ENCODE results near the gene TSPAN13.

Gene TSPAN13

DNA sequence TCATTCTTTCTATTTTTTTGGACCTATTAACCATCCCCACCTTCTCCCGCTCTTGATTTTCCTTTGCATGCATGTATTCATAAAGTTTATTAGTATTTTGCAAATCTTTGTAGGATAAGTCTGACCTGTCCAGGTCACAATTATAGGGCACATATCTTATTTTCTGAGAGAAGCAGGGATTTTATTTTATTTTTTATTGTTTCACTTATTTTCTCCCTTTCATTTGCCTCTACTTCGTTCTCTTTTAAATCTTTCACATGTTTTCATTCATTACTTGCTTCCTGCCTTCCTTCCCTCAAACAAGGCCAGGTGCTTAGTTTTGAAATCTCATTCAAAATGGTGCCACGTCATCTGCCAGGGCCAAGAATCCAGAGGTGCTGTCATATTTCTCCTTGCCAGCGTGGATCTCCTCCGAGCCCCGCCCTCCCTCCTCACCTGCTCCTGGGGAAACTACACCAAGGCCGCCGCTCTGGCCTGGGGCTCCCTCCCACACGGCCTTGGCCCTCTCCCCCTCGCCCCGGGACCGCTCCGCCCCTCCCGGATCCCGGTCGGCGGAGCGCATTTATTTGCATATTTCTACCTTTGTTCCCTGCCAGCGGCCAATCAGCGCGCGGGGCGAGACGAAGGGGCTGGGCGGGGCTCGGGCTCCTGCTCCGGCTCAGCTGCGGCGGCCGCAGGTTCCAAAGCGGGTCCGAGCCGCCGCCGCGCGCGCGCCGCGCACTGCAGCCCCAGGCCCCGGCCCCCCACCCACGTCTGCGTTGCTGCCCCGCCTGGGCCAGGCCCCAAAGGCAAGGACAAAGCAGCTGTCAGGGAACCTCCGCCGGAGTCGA, at the start of gene TSPAN13:
Gene TSPAN13 (plus strand): TSS at position 654 of the 830 bp plus-strand sequence. CDS start 213 bp downstream, outside the sequence.
- DNase-seq: peak; percentile 54

DNA sequence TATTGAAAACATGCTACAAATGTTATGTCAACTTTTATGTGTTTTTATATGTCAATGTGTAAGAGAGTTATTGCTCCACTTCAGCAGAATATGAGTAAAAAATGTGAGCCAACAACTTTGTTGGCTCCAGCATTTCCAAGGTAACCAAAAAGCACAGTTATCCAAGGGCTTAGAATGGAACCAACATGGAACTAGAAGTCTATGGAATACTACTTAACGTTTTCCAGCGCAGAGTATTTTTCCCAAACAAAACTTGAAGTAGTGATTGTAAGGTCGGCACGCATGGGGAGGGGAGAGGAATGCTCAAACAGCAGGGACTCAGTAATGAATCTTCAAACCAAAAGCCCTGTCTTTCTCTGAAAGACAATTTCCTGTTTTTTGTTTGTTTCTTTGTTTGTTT, 45.0 kb upstream of the TSPAN13 start:
- DNase-seq: no peak

DNA sequence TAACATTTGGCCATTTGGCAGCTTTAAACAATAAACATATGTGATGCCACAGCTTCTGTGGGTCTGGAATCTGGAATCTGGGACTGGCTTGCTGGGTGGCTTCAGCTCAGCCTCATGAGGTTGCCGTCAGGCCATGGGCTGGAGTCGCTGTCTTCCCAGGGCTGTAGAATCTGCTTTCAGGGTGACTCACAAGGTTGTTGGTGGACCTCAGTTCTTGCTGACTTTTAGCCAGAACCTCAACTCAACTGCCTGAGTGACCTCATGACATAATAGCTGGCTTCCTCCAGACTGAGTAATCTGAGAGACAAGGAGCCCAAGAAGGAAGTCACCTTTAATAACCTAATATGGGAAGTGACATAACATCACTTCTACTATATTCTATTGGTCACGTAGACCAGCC, 44.6 kb upstream of the TSPAN13 start:
- no peak for DNase-seq

DNA sequence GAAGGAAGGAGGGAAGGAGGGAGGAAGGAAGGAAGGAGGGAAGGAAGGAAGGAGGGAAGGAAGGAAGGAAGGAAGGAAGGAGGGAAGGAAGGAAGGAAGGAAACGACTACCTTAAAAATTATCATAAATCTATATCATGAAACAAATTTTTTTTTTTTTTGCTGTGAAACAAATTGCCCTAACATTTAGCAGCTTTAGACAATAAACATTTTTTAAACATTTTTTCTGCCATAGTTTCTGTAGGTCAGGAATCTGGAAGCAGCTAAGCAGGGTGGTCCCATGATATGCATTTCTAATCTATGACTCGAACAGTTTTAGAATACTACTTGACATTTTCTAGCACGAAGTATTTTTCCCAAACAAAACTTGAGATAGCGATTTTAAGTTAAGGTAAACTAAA, 42.9 kb upstream of the TSPAN13 start:
- DNase-seq: no peak

DNA sequence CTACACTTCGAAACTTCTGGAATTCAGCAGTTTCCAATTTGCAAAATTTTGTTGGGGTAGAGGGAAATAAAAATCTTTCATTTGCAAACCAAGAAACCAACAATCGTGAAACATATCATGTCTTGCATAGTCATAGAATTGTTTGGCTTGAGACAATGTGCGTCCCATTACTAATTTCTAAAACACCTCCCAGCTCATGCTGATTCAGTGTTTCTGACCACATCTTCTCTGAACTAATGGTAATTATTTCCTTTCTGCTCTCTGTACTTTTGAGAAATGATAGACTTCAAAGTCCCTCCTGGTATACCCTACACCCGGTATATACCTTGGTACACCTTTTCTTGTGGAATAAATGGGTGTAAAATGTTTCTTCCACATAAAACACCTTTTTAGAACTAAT, 41.8 kb upstream of the TSPAN13 start:
- no peak for DNase-seq

DNA sequence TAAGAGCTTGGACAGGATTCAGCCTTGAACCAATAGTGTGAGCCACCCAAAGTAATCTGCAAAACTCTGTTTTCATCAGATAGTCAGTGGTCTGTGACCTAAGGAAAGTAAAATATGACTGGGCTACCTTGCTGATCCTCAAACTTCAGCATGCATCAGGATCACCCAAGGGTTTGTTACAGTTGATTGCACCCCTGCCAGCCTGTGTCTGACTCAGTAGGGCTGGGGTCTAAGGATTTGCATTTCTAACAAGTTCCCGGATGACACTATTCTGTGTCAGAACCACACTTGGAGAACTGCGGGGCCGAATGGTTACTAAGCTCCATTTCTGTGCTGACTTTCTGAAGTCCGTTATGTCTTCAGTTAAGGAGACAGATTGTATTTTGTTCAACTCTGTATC, 40.6 kb upstream of the TSPAN13 start:
- DNase-seq: no peak

DNA sequence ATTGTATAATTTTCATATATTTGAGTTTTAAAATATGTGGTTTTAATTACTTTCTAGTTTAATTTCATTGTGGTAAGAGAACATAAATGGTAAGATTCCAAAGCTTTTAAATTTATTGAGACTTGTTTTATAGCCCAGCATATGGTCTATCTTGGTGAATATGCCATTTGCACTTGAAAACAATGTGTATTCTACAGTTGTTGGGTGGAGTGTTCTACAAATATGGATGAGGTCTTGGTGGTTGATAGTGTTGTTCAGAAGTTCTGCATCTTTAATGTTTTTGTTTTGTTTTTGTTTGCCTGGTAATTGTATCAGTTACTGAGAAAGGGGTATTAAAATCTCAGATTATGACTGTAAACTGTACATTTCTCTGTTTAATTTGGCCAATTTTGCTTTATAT, 37.6 kb upstream of the TSPAN13 start:
- no peak for DNase-seq

DNA sequence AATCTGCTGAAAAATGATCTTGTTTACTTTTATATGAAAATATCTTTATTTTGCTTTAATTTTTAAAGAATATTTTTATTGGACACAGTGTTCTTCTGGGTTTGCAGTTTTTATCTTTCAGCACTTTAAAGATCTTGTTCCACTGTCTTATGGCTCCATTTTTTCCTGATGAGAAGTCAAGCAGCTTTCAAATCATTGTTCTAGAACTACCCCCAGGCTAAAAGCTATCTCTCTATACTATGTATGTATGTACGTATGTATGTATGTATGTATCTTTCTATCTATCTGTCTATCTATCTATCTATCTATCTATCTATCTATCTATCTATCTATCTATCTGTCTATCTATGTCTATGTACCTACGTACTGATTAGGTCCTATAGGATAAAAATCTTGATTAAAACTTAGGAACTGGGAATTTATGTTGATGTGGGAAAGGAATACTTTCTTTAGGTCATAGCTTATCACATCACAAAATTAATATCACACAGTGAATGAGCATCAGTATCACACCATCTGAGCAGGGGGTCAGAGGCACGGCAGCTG, 35.4 kb upstream of the TSPAN13 start:
- DNase-seq: no peak

DNA sequence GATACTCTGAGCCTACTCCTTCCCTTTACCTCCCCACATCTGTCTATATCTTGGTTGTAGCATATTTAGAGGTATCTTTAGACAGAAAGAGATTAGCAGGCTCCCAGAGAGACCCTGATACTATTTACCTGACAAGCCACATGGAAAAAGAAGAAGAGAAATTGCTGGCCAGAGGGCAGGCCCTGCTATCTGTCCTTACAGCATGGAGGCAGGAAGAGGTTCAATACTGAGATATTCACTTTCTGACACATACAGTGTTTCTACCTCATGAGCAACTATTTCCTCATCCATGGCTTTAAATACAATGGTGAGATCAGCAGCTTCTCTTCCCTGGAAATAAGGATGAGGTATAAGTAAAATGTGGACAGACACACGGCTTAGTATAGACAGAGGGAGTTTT, 33.9 kb upstream of the TSPAN13 start:
- no peak for DNase-seq

DNA sequence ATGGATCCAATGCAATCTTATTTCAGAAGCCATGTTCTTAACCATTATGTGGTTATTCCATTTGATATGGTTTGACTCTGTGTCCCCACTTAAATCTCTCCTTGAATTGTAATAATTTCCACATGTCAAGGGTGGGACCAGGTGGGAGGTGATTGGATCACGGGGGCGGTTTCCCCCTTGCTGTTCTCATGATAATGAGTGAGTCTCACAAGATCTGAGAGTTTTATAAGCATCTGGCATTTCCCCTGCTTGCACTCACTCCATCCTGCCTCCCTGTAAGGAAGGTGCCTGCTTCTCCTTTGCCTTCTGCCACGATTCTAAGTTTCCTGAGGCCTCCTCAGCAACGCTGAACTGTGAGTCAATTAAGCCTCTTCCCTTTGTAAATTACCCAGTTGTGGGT, 32.0 kb upstream of the TSPAN13 start:
- DNase-seq: no peak

DNA sequence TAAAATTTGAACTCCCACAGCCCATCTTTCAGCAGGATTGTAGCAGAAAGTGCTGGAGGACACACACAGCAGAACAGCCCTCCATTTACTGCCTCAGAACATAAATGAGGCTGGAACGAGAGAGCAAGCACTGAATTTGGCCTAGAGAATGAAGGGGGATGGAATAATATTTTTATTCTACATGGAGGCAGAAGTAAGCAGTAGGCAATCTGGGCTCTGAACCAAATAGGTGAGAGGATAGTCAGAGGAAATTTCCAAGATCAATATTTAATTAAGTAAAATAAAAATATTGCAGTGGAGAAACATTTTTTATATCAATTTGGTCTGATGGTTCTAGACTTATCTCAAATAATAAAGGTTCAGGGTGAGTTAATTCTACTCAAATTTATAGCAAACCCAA, 29.2 kb upstream of the TSPAN13 start:
- no peak for DNase-seq

DNA sequence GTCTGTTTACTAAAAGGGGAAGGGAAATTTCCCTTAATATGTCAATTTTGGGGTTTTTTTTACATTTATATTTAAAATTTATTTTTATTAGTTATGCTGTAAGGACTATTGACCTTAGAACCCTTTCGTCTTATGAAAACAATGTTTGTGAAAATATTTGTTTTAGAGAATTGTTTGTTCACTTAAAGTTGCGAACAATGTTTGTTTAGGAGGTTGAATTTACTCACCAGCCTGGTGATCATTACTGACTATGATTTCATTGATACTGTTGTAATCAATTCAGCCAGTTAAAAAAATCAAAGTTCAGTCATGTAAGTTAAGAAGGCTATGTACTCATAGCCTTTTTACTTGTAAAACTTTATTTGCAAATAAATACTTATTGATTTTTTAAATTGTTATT, 27.4 kb upstream of the TSPAN13 start:
- DNase-seq: no peak

DNA sequence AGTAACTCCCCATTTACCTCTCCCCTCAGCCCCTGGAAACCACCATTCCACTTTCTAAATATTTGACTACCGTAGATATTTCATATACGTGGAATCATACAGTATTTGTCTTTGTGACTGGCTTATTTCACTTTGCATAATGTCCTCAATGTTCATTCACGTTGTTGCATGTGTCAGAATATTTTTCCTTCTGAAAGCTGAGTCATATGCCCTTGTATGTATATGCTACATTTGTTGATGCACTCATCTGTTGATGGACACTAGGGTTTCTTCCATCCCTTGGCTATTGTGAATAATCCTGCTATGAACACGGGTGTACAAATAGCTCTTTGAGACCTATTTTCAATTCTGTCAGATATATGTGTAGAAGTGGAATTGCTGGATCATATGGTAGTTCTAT, 25.8 kb upstream of the TSPAN13 start:
- no peak for DNase-seq

DNA sequence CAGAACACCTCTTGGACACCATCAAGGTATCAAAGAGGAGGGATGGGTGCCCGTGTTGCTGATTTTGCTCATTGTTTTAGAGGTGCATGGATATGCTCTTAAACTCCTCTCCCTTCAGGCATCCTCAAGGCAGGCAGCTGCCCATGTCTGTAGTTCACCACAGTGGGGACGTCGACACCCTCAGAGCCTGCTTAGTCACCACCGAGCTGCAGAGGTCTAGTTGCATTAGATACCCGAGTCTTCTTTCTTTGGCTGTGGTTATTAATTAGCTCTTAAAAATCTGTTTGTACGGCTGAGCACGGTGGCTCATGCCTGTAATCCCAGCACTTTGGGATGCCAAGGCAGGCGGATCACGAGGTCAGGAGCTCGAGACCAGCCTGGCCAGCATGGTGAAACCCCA, 24.7 kb upstream of the TSPAN13 start:
- no peak for DNase-seq

DNA sequence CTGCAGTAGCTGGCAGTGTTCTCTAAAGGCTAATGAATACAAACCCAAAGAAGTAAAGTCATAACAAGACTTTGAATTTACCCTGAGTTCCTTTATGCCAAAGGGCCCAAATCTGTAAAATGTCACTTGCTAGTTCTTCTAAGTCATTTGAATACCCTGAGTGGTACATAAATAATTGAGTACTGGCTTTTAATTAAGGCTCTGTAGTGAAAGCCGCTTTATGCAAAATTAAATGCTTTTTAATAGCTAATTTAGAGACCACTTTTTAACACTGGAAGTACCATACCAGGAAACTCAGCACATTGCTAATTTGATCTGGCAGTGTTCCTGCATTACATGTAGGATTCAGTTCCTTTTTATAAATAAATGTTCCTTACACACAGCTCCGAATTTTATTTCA, 24.0 kb upstream of the TSPAN13 start:
- no peak for DNase-seq

DNA sequence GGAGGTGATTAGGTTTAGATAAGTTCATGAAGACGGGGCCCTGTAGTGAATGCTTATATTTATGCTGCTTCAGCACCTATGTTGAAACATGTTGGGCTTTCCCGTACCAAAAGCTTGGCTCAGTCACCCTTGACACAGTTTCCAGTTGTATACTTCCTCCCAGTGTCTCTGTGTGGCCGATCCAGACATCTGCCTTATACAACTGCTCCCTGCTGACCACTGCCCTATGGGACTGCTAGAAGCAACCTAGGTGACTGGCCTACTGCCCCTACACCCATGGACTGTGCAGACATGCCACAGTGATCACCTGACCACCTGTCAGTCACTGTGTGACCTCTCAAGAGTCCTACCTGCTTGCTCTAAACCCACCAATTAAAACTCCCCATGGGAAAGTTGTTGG, 22.6 kb upstream of the TSPAN13 start:
- no peak for DNase-seq

DNA sequence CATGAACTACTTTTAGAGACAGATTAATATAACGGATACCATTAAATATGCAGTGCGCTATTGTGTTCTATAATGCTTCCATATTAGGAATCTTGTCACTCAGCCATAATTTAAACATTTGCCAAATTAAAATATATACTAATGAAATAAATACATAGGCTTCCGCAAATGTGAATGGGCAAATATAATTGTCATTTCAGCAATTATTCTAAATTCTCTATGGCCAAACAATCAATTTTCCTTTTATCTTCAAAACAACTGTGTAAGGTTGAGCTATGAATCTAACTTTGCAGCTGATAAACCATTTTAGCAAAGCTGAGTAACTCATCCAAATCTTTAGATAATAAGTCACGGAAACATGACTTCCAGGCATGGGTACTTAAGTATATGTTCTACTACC, 20.7 kb upstream of the TSPAN13 start:
- DNase-seq: no peak

DNA sequence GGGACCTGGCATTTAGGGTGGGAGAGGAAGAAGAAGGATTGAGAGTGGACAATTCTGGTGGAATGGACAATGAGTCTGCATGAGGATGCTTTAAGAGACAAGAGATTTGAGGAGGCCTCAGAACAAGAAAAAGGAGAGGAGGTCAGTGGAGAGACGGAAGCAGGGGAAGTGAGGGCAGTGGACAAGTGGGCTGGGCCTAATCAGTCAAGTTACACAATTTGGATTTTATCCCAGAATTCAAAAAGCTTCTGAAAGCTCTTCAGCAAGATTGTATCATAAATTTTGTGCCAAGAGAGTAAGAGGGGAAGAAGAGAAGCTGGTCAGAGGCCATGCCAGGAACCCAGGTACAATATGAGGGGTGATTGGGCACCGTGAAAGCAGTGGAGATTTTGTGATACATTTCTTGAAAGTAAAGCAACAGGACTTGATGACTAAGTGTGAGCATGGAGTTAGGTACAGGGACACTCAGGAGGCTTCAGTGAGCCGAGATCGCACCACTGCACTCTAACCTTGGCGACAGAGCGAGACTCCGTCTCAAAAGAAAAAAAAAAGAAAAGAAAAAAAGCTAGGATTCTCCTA, 19.3 kb upstream of the TSPAN13 start:
- DNase-seq: no peak

DNA sequence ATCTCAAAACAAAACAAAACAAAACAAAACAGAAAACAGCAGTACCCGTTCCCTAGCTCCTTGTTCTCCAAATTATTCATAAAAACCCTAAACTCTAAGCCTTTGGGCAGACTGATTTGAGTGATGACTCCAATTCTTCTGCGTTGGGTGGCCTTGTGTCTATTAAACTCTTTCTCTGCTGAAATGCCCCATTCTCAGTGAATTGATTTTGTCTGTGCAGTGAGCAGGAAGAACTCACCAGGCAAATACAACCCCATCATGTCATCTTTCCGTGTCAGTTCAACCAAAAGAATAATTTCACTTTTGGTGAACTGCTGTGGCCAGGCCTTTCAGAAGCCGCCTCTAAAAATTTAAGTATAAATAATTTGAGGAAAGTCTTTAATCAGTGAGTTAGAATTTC, 18.5 kb upstream of the TSPAN13 start:
- DNase-seq: no peak

DNA sequence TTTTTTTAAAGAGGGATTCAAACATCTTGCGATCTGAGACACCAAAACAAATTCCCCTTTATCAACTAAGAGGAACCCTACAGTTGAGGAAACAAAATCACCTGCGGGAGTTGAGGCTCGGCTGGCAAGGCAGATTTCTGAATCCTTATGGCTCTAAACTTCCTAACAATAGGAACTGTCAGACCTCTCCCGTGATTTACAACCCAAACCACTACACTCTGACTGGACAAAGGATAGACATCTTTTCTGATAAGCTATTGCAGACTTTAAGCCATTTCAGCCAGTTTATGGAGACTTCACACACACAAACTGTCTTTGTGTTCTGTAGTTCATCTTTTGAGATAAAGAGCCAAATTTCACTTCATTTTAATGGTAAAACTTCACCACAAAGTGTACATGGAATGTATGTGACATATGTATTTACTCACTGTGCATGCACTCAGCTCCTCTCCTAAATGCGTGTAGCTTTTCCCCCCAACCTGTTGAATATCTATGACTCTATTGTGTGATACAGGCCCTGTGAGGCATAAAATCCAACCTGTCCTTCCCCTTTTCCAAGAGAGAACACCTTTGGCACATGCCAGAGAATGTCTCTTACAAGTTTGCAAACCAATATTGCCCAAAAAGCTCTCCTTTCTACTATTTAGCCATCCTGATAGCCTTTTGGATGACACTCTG, 15.4 kb upstream of the TSPAN13 start:
- no peak for DNase-seq

DNA sequence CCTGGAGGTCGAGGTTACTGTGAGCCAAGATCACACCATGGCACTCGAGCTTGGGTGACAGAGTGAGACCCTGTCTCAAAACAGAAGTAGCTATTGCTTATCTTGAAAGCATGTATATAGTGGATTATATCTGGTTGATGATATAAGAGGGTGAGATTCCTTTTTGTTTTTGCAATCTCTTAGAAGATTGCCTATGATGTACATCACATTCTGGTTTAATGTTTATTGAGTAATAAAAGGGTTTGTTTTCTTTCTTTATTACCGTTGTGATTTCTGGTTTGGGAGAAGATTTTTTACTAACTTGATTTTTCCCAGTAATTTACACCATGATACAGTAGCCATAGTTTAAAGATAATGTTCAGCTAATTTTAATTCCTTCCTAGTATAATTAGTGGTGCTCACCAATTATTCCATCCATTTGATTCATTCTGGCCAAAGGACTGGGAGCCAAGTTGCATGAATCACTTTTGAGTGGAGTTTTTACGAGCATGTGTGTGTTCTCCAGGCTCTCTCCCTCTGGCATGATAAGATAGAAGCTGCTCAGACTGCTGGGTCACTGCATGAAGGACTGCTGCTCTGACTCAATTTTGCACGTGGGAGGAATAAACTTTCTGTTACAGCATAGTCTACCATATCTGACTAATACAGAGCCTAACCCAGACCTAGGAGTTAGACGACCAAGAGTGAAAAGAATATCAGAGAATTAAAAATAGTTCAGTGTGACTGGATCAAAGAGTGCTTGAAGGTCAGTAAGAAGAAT, 13.5 kb upstream of the TSPAN13 start:
- DNase-seq: no peak

DNA sequence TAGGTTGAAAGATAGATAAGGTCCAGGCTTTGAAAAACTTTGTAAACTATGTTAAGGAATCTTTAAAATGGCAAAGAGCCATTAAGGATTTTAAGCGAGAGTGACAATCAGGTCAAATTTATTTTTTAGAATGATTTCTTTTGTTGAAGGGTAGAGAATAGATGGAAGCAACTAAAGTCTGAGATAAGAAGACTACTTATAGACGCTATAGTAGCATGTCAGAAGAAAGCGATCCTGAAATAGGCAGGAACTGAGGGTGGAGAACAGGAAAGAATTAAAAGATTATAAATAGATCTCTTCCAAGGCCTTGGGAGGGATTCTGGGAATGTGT, 13.0 kb upstream of the TSPAN13 start:
- DNase-seq: no peak

DNA sequence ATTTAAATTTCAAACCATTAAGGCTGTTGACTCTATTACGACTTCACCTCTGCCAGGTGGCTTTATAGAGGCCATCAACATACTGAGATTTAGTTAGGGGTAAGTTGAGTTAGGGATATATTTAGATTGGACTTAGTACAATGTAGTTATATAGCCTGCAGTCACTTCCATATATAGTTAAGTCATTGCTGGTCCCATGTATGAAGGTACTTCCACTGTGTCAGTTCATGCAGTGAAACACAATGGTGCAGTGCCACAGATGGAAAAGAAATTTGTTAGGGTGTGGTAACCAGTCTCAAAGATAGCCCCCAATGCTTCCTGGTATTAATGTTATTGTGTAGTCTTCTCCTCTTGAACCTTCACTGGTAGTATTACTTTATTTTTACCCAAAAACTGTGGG, 12.6 kb upstream of the TSPAN13 start:
- DNase-seq: no peak
